Activated CD4-positive, alpha-beta T cell treated with anti-CD3 and anti-CD28 coated beads for 1 hour (primary cell): Measurements from ENCODE around the gene CCDC177.

Experiments
- DNase-seq: peaks from one replicate; pipeline ENCODE4 v3.0.0-alpha.2; 2020

CCDC177 gene

GRCh38 chr14:69560826-69561225 lies 13.8 kb downstream of the CCDC177 start:
- DNase-seq, result no peak

DNA sequence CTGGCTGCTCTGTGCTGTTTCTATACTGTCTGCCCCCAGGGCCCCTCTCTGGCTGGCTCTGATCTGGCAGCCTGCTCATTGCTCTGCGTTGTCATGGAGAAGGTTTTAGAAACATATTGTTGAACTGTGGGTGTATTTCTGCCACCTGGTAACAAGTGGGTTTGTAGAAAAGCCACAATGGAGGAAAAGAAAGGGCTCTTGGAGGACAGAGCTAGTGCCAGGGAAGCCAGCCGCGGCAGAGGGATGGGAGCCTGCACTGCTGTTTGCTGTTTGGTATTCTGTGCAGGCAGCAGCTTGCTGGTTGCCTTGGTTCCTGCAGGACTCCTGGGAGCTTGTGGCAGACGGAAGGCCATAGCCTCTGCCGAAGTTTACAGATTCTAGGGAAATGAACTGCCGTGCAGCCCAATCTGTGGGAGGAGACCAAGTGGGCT lies 15.1 kb downstream of the CCDC177 start:
- no peak for DNase-seq

GRCh38 chr14:69558774-69559173 lies 15.9 kb downstream of the CCDC177 start:
- DNase-seq, result no peak

DNA sequence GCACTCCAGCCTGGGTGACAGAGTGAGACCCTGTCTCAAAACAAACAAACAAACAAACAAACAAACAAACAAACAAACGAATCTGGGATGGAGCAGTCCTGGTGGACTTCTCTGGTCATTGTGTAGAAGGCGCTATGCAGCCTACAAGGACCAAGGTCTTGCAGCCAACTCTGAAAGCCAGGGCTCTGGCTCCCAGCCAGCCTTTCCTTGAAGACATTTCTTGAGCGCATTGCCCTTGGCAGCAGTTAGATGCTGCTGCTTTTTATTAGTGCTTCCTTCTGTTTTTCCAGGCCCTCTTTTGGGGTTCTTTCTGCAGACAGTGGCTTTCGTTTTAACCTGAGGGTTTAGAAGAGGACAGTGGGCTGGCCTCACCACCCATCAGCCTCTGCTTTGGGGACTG lies 20.2 kb downstream of the CCDC177 start:
- DNase-seq, result no peak

GRCh38 chr14:69553252-69553651 lies 21.4 kb downstream of the CCDC177 start:
- no peak for DNase-seq

DNA sequence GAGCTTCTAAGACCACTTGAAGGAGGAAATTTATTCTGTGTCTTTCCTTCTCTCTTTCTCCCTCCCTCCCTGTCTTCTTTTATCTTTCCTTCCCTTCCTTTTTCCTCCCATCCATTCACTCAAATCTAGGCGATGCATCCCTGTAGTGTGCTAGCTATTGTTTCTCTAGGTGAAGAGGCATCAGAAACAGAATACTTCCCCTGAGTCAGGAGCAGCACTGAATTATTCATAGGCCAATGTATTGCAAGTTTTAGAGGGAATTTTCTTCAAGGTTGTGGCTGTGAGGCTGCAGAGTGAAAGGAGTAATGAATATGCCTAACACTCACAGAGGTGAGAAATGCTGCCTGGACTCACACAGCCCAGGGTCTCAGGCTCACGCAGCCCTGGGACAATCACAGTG lies 23.2 kb downstream of the CCDC177 start:
- DNase-seq, result no peak

GRCh38 chr14:69548566-69548965 lies 26.1 kb downstream of the CCDC177 start:
- DNase-seq, result no peak

GRCh38 chr14:69547701-69548348 lies 26.8 kb downstream of the CCDC177 start:
- DNase-seq, result no peak

GRCh38 chr14:69543341-69544115 lies 31.1 kb downstream of the CCDC177 start:
- no peak for DNase-seq

DNA sequence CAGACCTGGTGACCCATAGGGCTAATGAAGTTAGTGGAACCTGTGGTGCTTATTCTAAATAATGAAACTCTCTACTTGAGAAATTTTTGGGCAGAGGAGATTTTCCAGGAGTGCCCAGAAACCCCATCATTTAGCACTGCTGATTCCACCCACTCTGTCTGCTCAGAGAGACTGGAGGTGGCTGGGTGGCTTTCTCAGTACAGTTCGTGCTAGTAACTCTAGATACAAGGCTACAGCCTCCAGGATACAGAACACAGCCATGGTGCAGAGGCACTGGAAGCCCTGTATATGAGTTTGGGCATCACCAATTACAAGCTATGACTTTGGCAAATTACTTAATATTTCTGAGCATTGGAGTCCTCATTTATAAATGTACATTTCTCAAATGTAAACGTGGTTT lies 32.4 kb downstream of the CCDC177 start:
- no peak for DNase-seq

DNA sequence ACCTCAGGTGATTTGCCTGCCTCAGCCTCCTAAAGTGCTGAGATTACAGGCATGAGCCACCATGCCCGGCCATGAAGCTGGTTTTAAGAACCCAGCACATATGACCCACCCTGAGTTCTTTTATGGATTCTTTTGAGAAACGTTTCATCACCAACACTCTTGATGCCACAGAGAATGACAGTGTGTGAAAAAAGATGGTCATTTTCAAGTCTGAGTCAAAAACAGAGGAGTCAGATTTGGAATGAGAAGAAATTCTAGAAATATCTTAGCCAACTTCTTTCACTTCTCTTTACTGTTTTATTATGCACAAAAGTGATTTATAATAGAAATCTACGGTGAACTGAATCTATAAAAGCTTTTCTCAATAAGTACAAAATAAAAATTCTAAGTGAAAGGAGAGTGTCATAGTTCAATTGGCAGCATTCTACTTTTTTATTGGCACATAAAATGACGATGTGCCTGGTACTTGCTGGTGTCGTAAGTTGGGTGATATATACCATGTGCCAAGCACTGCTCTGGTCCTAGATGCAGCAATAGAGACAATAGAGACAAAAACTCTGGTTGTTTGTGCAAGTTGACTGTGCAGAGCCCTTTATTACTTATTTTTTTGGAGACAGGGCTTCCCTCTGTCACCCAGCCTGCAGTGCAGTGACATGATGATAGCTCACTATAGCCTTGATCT lies 33.9 kb downstream of the CCDC177 start:
- DNase-seq, result no peak

- no peak for DNase-seq
These were observed 34.9 kb downstream of the CCDC177 start for GRCh38 chr14:69539631-69540410.

DNA sequence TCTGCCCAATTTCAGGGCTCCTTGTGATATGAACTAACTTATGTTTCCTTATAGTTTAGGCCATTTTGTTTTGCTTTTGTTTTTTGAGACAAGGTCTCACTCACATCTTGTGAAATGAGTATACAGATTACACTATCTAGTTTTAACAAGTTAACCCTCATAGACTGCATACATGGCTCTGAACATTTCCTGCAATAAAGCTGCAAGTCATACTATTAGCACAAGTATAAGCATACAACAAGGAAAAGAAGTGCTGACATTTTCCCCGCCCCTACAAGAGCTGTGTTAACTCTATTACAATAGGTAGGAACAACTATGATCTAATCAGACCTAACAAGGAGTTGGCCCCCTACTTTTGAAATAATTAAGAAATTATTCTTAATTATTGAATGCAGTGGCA lies 35.9 kb downstream of the CCDC177 start:
- DNase-seq, result no peak

DNA sequence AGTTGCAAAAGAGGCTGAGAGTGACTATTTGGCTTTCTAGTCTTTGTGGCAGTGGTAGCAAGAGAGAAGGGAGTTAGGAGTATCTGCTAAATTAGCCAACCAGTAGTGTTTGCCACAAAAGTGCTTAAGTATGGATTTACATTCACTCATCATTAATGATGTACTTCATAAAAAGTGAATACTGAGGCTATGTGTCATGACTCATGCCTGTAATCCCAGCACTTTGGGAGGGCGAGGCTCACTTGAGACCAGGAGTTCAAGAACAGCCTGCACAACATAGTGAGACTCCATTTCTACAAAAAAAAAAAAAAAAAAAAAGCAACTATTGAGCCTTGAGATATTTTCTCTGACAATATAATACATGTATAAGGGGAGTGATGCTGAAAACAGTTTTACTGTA lies 36.8 kb downstream of the CCDC177 start:
- no peak for DNase-seq

GRCh38 chr14:69536971-69537370 lies 37.7 kb downstream of the CCDC177 start:
- DNase-seq, result no peak

DNA sequence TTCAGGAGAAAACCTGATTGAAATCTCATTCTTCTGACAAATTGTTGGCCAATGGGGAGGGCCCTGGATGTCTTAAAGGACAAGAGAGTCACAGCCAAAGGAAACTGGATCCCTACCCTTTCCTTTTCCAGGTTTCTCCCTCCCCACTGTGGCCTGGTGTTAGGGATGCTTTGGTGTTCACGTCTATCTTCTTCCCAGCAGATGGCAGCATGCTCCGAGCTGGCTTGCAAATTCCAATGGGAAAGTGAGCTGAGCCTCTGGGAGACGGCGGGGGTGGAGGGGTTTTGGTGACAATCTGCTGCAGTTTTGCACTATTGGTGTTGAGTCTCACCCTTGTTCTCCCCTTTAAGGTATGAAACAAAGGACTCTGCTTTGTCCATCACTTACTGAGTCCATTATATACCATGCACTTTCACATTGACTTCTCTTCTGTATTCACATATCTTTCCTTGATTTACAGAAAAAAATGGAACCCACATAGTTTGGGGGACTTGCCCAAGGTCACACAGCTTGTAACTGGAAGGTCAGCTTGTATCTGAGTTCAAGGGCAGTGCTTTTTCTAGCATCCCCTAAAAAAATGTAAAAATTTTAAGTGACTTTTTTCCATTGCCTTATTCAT lies 39.3 kb downstream of the CCDC177 start:
- no peak for DNase-seq

DNA sequence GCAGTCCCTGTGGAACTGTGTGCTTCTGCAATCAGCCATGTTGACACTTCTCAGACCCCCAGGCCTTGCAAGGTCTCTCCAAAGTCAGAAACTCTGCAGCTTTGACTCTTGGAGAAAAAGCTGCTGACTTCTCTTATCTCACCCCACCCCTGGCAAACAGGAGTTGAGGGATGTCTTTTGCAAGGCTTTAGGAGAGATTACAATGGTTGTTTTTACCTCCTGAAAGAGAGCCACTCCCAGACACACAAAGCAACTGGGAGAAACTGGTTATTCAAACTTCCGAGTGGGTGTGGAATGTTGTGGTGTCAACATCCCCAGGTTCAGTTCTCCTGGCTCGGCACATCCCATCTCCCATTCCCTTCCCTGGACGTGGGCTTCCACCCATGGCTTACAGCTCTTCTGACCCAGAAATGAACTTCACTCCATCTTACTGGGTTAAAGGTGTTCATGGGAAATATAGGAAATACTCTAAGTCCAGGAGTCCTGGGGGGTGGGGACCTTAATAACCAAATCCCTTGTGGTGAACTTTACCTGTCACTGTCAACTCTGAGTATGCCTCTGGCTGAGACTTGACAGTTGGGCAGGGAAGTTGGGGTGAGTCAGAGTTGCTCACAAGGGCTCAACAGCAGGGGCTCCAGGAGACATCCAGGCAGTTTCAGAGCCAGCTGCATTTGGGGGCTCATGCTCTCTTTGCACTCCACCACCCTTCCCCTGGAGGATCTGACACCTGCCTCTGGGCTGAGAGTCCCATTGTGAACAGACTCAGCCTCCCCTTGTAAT lies 41.9 kb downstream of the CCDC177 start:
- DNase-seq, result no peak

DNA sequence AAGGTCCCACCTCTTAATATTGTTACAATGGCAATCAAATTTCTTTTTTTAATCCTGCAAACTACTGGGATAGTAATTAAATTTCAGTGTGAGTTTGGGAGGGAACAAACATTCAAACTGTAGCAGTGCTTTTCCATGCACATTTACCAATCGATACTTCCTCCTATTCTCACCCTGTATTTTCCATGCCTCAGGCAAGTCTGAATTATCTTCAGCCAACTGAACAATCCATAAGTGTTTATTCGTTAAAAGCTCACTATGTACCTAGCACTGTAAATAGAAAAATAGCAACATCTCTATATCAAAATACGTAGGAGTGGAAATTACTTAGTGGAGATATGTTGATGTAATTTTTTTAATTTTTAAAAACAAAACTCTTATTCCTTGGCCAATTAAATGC lies 43.5 kb downstream of the CCDC177 start:
- no peak for DNase-seq

DNA sequence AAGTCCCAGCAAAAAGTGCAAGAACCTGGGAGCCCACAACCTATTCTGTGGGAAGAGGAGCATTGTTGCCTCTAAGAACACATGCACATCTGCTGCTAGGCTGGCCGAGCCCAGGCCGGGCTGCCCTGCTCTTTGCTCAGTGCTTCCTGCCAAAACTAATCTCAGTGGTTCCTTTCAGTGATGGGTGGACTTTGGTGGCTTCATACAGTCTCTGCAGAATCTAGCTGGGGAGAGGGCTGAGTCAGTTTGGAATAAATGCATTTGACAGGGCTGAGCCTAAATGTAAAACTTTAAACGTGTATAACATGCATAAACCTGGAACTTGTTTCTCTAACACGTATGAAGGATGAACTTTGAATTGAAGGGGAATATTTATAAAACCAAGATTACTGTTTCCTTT lies 44.6 kb downstream of the CCDC177 start:
- DNase-seq, result no peak

- no peak for DNase-seq
These were observed 45.1 kb downstream of the CCDC177 start for GRCh38 chr14:69529563-69529962.

DNA sequence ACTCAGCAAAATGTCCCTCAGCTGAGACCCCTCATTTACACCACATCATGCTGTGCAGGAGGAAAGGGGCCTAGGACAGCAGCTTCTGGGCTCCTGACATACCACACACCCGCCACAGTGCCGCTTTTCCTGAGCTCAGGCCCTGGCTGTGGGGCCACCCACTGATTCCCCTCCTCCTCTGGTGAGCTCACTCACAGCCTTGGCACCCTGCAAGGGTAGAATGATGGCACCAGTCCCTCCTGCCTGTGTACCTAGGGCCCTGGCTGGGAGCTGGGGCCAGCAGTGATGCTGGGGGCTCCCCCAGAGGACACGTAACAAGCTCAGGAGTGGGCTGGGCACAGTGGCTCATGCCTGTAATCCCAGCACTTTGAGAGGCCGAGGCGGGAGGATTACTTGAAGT lies 45.7 kb downstream of the CCDC177 start:
- DNase-seq, result no peak

DNA sequence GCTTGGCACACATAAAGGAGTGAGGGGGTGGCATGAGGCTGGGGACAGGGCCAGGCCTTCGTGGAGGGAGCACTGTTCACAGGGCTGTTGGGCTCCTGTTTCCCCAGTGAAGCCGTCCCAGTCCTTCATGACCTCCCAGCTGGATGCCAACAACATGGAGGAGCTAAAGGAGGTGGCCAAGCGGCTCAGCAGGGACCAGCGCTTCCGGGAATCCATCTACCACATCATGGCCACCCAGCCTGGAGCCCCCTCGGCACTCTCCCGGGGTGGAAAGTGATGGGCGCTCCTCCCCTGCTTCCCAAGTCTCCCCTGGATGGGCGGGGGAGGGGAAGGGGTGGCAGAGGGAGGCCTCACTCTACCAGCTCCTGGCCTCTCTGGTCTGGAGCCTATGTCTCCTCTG lies 46.5 kb downstream of the CCDC177 start:
- no peak for DNase-seq
